GM20000 (cell line): Measurements from ENCODE around the gene FAM53B.

ENCODE experiments used
- DNase-seq: peaks from one replicate; pipeline ENCODE4 v3.0.0; 2012; ENCODE audit warnings: low spot score
- TF ChIP-seq, protein P1 (sequence below): IDR thresholded peaks from 2 replicates; pipeline ENCODE4 v1.5.1; 2012; ENCODE audit warnings: mild to moderate bottlenecking, control low read depth; ENCODE audit errors: extremely low read depth, missing control alignments

FAM53B gene

DNA sequence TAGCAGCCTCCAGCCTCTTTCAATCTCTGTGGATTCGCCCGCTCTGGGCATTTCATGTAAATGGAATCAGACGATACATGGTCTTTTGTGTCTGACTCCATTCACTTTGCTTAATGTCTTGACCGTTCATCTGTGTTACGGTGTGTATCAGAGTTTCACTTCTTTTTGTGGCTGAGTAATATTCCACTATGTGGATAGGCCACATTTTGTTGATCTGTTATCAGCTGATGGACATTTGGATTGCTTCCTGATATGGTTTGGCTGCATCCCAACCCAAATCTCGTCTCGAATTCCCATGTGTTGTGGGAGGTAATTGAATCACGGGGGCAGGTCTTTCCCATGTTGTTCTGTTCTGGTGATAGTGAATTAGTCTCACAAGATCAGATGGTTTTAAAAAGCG lies 173.5 kb downstream of the FAM53B start:
- TF ChIP-seq, protein P1, sequence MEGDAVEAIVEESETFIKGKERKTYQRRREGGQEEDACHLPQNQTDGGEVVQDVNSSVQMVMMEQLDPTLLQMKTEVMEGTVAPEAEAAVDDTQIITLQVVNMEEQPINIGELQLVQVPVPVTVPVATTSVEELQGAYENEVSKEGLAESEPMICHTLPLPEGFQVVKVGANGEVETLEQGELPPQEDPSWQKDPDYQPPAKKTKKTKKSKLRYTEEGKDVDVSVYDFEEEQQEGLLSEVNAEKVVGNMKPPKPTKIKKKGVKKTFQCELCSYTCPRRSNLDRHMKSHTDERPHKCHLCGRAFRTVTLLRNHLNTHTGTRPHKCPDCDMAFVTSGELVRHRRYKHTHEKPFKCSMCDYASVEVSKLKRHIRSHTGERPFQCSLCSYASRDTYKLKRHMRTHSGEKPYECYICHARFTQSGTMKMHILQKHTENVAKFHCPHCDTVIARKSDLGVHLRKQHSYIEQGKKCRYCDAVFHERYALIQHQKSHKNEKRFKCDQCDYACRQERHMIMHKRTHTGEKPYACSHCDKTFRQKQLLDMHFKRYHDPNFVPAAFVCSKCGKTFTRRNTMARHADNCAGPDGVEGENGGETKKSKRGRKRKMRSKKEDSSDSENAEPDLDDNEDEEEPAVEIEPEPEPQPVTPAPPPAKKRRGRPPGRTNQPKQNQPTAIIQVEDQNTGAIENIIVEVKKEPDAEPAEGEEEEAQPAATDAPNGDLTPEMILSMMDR: no peak
- DNase-seq: no peak

- no peak for DNase-seq
- TF ChIP-seq, protein P1: no peak
These were observed 174.3 kb downstream of the FAM53B start for GRCh38 chr10:124569623-124570470.
